AG09319 (cell line): Measurements from ENCODE around the gene NBEA.
A peak's percentile ranks its signal among the peaks of the same experiment; 100 is the strongest.

Experiments
- DNase-seq: peaks from one replicate; pipeline ENCODE4 v3.0.0-alpha.2; 2010; ENCODE audit warnings: low read depth; ENCODE audit errors: extremely low read depth
- CTCF ChIP-seq: IDR thresholded peaks from 2 replicates; pipeline ENCODE4 v1.5.1; 2011; ENCODE audit warnings: low read depth, mild to moderate bottlenecking, inconsistent platforms, low read length, moderate library complexity

Gene NBEA

GRCh38 chr13:35179920-35180663 is 238.0 kb downstream of the NBEA start:
- no peak for DNase-seq
- no peak for TF ChIP-seq CTCF

- peak; percentile 89 for DNase-seq
- no peak for TF ChIP-seq CTCF
Observed at GRCh38 chr13:35190241-35190640, 248.2 kb downstream of the NBEA start.

- no peak for TF ChIP-seq CTCF
- peak; percentile 23 for DNase-seq
Observed at GRCh38 chr13:35191883-35192282, 249.8 kb downstream of the NBEA start.

GRCh38 chr13:35198613-35199200 is 256.6 kb downstream of the NBEA start:
- TF ChIP-seq CTCF, result no peak
- no peak for DNase-seq

GRCh38 chr13:35208587-35208986 is 266.5 kb downstream of the NBEA start:
- no peak for DNase-seq
- no peak for TF ChIP-seq CTCF

GRCh38 chr13:35210261-35210660 is 268.2 kb downstream of the NBEA start:
- no peak for DNase-seq
- TF ChIP-seq CTCF, result no peak; the same call in 1 of the 2 replicates

GRCh38 chr13:35211949-35212348 is 269.9 kb downstream of the NBEA start:
- no peak for TF ChIP-seq CTCF
- no peak for DNase-seq
